GM12878 (cell line): ENCODE data around the gene USP25. TPM values are rescaled to one million over a fixed set of nuclear protein-coding genes. Genes with fewer than 3 reads are reported as not detected.

ENCODE experiments used
- BRCA1 ChIP-seq: IDR thresholded peaks from 2 replicates; pipeline ENCODE4 v1.6.1; 2011; ENCODE audit warnings: low read depth, low read length, improper control_type of control experiment
- CREB1 ChIP-seq: IDR thresholded peaks from 2 replicates; pipeline ENCODE4 v1.6.1; 2012; ENCODE audit warnings: low read depth, mild to moderate bottlenecking, inconsistent platforms
- DPF2 ChIP-seq: fragments of 450-650 bp; IDR thresholded peaks from 2 replicates; pipeline ENCODE4 v1.6.1; 2017; ENCODE audit warnings: mild to moderate bottlenecking
- EP300 ChIP-seq, 2 experiments: fragments of 150-350 bp in 1 of 2; IDR thresholded peaks; 2 replicates each; pipeline ENCODE4 v1.6.1; 2011 to 2012; ENCODE audit warnings: low read depth in 2 of 2, low read length in 2 of 2, borderline replicate concordance in 1 of 2, improper control_type of control experiment in 1 of 2, inconsistent platforms in 1 of 2; ENCODE audit not compliant: control insufficient read depth in 1 of 2
- FOXM1 ChIP-seq: IDR thresholded peaks from 2 replicates; pipeline ENCODE4 v1.6.1; 2012; ENCODE audit warnings: low read depth, mild to moderate bottlenecking, inconsistent platforms, low read length, moderate library complexity
- GABPA ChIP-seq: IDR thresholded peaks from 2 replicates; pipeline ENCODE4 v1.6.1; 2014; ENCODE audit warnings: antibody characterized with exemption, low read depth, mild to moderate bottlenecking, inconsistent platforms
- HDAC2 ChIP-seq: fragments of 200-600 bp; sonication (generic); IDR thresholded peaks from 2 replicates; pipeline ENCODE4 v1.6.1; 2017
- JUND ChIP-seq: IDR thresholded peaks from 2 replicates; pipeline ENCODE4 v1.6.1; 2012; ENCODE audit warnings: low read depth, mild to moderate bottlenecking, low read length, improper control_type of control experiment, moderate library complexity
- KDM1A ChIP-seq: fragments of 200-600 bp; sonication (generic); IDR thresholded peaks from 2 replicates; pipeline ENCODE4 v1.6.1; 2016; ENCODE audit warnings: borderline replicate concordance
- MEF2A ChIP-seq: IDR thresholded peaks from 2 replicates; pipeline ENCODE4 v1.6.1; 2011; ENCODE audit warnings: low read depth, mild to moderate bottlenecking, low read length, moderate library complexity; ENCODE audit not compliant: insufficient read depth
- MYC ChIP-seq: IDR thresholded peaks from 2 replicates; pipeline ENCODE4 v1.6.1; 2011; ENCODE audit warnings: mild to moderate bottlenecking, low read length, moderate library complexity, inconsistent platforms; ENCODE audit not compliant: insufficient read depth, insufficient replicate concordance, insufficient read length, severe bottlenecking
- POU2F2 ChIP-seq: IDR thresholded peaks from 3 replicates; pipeline ENCODE4 v1.6.1; 2011; ENCODE audit warnings: low read depth, mild to moderate bottlenecking, low read length, borderline replicate concordance
- RELA ChIP-seq: fragments of 450-650 bp; IDR thresholded peaks from 2 replicates; pipeline ENCODE4 v1.8.0; 2014; ENCODE audit warnings: borderline replicate concordance; ENCODE audit not compliant: partially characterized antibody
- SMAD5 ChIP-seq: IDR thresholded peaks from 2 replicates; pipeline ENCODE4 v1.6.1; 2016; ENCODE audit warnings: antibody characterized with exemption, low read depth
- SMARCA5 ChIP-seq: fragments of 450-650 bp; IDR thresholded peaks from 2 replicates; pipeline ENCODE4 v1.6.1; 2017; ENCODE audit warnings: mild to moderate bottlenecking
- SRF ChIP-seq, 2 experiments: IDR thresholded peaks; 2 replicates each; pipeline ENCODE4 v1.6.1; 2011; ENCODE audit warnings: low read depth in 2 of 2, low read length in 2 of 2, mild to moderate bottlenecking in 1 of 2, moderate library complexity in 1 of 2
- SUZ12 ChIP-seq: fragments of 200-600 bp; sonication (generic); IDR thresholded peaks from one replicate; pipeline ENCODE4 v1.6.1; 2018; ENCODE audit warnings: antibody characterized with exemption, mild to moderate bottlenecking; ENCODE audit not compliant: unreplicated experiment
- WRNIP1 ChIP-seq: IDR thresholded peaks from 2 replicates; pipeline ENCODE4 v1.6.1; 2011; ENCODE audit warnings: low read depth, low read length, improper control_type of control experiment, borderline replicate concordance
- YY1 ChIP-seq: IDR thresholded peaks from 2 replicates; pipeline ENCODE4 v1.6.1; 2011; ENCODE audit warnings: low read depth, mild to moderate bottlenecking, low read length
- ZNF274 ChIP-seq: IDR thresholded peaks from one replicate; pipeline ENCODE4 v1.8.0; 2011; ENCODE audit not compliant: insufficient read length, insufficient read depth
- polyA plus RNA-seq, 11 experiments: library from polyadenylated mRNA; depleted of rRNA in 4 of 11; unstranded in 6 of 11; stranded (reverse) in 5 of 11; fragments of >200 nt; fragmentation: Nextera tagmentation in 4 of 11; fragmentation: Illumina TruSeq in 1 of 11; extraction: Ambion mirVana in 4 of 11; extraction: Trizol in 1 of 11; gene quantifications; 1 replicate in 1 of 11; 2 replicates in 10 of 11; pipeline versions ENCODE4 v1.2.1 to v1.2.3, GENCODE V29; 2011 to 2016; ENCODE audit warnings: inconsistent platforms in 2 of 11, missing spikeins in 2 of 11, low read depth in 1 of 11
- total RNA-seq, 4 experiments: library from RNA; depleted of rRNA in 3 of 4; stranded (reverse); fragments of >200 nt in 3 of 4; fragmentation: Illumina TruSeq in 1 of 4; extraction: Trizol in 1 of 4; gene quantifications; 2 replicates each; pipeline versions ENCODE4 v1.2.1 to v1.2.3, GENCODE V29; 2013 to 2021
- TF ChIP-seq, protein P1 (sequence below): fragments of 450-650 bp; IDR thresholded peaks from 2 replicates; pipeline ENCODE4 v1.6.1; 2016; ENCODE audit warnings: mild to moderate bottlenecking
- TF ChIP-seq, protein P2 (sequence below): IDR thresholded peaks from 2 replicates; pipeline ENCODE4 v1.6.1; 2012; ENCODE audit warnings: low read depth, low read length, improper control_type of control experiment
- TF ChIP-seq, protein P3 (sequence below): fragments of 450-650 bp; IDR thresholded peaks from 2 replicates; pipeline ENCODE4 v1.6.1; 2017; ENCODE audit warnings: mild to moderate bottlenecking, moderate library complexity

USP25 gene
- total and polyA plus RNA-seq, 10 of the 15 experiments (the other 5 are each of a cell fraction or from before 2014, with no cell fraction given), result 1.5 to 31.3 (median 23.4) TPM

- TF ChIP-seq, protein P1, sequence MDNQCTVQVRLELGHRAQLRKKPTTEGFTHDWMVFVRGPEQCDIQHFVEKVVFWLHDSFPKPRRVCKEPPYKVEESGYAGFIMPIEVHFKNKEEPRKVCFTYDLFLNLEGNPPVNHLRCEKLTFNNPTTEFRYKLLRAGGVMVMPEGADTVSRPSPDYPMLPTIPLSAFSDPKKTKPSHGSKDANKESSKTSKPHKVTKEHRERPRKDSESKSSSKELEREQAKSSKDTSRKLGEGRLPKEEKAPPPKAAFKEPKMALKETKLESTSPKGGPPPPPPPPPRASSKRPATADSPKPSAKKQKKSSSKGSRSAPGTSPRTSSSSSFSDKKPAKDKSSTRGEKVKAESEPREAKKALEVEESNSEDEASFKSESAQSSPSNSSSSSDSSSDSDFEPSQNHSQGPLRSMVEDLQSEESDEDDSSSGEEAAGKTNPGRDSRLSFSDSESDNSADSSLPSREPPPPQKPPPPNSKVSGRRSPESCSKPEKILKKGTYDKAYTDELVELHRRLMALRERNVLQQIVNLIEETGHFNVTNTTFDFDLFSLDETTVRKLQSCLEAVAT, result no peak
- TF ChIP-seq, protein P2, sequence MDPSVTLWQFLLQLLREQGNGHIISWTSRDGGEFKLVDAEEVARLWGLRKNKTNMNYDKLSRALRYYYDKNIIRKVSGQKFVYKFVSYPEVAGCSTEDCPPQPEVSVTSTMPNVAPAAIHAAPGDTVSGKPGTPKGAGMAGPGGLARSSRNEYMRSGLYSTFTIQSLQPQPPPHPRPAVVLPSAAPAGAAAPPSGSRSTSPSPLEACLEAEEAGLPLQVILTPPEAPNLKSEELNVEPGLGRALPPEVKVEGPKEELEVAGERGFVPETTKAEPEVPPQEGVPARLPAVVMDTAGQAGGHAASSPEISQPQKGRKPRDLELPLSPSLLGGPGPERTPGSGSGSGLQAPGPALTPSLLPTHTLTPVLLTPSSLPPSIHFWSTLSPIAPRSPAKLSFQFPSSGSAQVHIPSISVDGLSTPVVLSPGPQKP, result no peak
- TF ChIP-seq DPF2, result peak; percentile 78; the same call in 1 of the 2 replicates
- peak; percentile 59 for TF ChIP-seq MYC
- TF ChIP-seq MEF2A, result no peak
- no peak for TF ChIP-seq BRCA1
- TF ChIP-seq KDM1A, result no peak
- no peak for TF ChIP-seq JUND
- peak; percentile 91 for TF ChIP-seq SMARCA5
- no peak for TF ChIP-seq FOXM1
- no peak for TF ChIP-seq POU2F2
- no peak for TF ChIP-seq HDAC2
- no peak for TF ChIP-seq GABPA
- TF ChIP-seq WRNIP1, result no peak
- TF ChIP-seq RELA, result no peak
- TF ChIP-seq CREB1, result no peak; the same call in 1 of the 2 replicates
- peak; percentile 84 for TF ChIP-seq YY1
- TF ChIP-seq, protein P3, sequence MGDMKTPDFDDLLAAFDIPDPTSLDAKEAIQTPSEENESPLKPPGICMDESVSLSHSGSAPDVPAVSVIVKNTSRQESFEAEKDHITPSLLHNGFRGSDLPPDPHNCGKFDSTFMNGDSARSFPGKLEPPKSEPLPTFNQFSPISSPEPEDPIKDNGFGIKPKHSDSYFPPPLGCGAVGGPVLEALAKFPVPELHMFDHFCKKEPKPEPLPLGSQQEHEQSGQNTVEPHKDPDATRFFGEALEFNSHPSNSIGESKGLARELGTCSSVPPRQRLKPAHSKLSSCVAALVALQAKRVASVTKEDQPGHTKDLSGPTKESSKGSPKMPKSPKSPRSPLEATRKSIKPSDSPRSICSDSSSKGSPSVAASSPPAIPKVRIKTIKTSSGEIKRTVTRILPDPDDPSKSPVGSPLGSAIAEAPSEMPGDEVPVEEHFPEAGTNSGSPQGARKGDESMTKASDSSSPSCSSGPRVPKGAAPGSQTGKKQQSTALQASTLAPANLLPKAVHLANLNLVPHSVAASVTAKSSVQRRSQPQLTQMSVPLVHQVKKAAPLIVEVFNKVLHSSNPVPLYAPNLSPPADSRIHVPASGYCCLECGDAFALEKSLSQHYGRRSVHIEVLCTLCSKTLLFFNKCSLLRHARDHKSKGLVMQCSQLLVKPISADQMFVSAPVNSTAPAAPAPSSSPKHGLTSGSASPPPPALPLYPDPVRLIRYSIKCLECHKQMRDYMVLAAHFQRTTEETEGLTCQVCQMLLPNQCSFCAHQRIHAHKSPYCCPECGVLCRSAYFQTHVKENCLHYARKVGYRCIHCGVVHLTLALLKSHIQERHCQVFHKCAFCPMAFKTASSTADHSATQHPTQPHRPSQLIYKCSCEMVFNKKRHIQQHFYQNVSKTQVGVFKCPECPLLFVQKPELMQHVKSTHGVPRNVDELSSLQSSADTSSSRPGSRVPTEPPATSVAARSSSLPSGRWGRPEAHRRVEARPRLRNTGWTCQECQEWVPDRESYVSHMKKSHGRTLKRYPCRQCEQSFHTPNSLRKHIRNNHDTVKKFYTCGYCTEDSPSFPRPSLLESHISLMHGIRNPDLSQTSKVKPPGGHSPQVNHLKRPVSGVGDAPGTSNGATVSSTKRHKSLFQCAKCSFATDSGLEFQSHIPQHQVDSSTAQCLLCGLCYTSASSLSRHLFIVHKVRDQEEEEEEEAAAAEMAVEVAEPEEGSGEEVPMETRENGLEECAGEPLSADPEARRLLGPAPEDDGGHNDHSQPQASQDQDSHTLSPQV, result no peak
- TF ChIP-seq SMAD5, result no peak
- TF ChIP-seq SRF (IDR thresholded peaks at IDR 0.05; ENCODE audit: low read depth in 2 of 2, low read length in 2 of 2), result no peak
- TF ChIP-seq ZNF274, result no peak
- no peak for TF ChIP-seq EP300 (IDR thresholded peaks at IDR 0.05; ENCODE audit: borderline replicate concordance in 1 of 2, control insufficient read depth in 1 of 2, low read depth in 2 of 2, low read length in 2 of 2)
- TF ChIP-seq SUZ12, result no peak
Observed at GRCh38 chr21:15729674-15730483, at the start of gene USP25 (continued).
